ENCODE results near the gene FAM47E.

GRCh38 chr4:76226418-76226817 is 25.1 kb upstream of the FAM47E start:
- no peak for TF ChIP-seq CTCF (IDR thresholded peaks at IDR 0.05)
- no peak for TF ChIP-seq POLR2A (IDR thresholded peaks at IDR 0.05)
- TF ChIP-seq EP300 (IDR thresholded peaks at IDR 0.05): no peak
- TF ChIP-seq POLR2AphosphoS5 (IDR thresholded peaks at IDR 0.05): no peak

Measured in suprapubic skin (tissue), 4 donors.